RPMI7951 (cell line): ENCODE measurements around the gene RCSD1. TPM values are rescaled to one million over a fixed set of nuclear protein-coding genes. Genes with fewer than 3 reads are reported as not detected.

Experiments used
- DNase-seq: peaks from one replicate; pipeline ENCODE4 v3.0.0-alpha.2; 2012; ENCODE audit warnings: low read depth
- total RNA-seq: library from RNA; depleted of rRNA; stranded (reverse); fragments of >200 nt; shearing (Covaris generic); gene quantifications from 2 replicates; pipeline ENCODE4 v1.2.3, GENCODE V29; 2014

The RCSD1 gene
- total RNA-seq, 1 experiment from 2014 or later = 0.12 TPM

DNA sequence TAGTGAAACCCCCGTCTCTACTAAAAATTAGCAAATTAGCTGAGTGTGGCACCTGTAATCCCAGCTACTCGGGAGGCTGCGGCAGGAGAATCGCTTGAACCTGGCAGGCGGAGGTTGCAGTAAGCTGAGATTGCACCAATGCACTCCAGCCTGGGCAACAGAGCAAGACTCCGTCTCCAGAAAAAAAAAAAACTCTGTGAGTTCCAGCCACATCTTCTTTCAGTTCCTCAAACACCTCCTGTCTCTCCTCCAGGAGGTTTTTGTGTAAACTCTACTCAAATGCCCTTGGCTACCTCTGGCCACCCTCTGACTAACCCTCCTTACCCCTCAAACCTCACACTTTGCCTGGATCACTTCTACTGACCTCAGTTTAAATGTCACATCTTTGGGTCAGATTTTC lies 38.1 kb downstream of the RCSD1 start:
- no peak for DNase-seq

DNA sequence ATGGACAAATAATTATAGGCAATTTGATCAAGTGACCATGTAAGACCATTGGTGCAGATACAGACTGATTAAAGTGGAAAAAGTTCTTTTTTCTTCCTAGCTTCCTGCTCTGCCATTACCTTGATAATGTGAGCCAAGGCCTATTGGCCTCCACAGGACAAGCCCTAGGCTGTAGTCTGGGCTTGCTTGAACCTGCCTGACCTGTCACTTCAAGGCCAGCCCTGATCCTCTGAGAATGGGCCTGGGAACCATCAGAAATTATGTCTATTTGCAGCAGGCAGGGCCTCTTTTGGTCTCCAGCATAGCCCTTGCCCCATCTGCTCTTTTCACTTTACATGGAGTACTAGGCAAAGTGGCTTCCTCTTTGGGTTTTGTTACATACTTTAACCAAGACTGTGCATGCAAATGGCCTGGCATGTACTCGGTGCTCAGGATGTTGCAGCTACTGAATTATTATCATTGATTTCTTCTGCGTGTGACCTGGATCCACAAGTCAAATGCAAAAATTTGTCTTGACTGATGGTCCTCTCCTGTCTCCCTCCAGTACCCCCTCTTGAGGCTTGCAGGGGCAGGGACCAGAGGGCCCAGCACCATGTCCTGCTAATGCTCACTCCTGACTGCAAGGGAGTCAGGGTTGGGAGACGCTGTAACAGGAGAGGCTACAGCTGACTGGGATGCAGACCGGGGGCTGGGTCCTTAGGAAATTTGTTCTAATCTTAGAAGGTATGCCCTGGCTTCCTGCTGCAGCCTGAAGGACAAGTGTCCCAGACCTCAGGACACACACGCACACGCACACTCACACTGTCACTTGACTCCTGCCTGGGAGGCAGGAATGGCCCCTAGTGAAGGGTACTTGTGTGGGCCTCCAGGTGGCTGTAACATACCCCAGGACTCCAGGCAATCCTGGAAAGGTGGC lies 39.4 kb downstream of the RCSD1 start:
- no peak for DNase-seq

- DNase-seq = no peak
These were observed 40.5 kb downstream of the RCSD1 start for GRCh38 chr1:167670563-167670962.

DNA sequence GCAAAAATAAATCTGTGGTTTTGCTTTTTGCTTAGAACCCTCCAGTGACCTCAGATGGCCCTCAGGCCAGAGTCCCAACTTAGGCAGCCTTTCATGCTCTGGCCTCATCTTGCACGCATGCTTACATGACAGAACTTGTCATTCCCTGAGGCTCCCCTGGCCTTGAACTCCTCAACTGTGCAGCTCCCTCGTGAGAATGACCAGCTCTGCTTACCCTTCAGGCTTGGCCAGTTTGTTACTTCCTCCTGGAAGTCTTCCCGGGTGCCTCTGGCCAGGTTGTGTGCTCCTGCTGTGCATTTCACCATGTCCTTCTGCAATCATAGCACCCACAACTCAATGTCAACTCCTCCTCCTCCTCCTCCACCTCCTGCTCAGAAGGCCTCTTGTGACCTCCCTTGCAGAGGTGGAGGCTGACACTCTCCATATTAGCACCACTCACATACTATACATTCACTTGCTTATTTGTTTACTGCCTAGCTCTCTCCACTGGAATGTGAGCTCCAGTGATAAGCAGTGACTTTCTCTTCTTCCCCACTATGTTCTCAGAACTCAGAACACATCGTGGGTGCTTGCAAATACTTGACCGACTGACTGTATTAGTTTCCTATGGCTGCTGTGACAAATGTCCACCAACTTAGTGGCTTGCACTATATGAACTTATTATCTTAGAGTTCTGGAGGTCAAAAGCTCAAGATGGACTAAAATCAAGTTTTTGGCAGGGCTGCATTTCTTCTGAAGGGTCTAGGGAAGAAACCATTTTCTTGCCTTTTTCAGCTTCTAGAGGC lies 41.9 kb downstream of the RCSD1 start:
- peak; percentile 79 for DNase-seq

DNA sequence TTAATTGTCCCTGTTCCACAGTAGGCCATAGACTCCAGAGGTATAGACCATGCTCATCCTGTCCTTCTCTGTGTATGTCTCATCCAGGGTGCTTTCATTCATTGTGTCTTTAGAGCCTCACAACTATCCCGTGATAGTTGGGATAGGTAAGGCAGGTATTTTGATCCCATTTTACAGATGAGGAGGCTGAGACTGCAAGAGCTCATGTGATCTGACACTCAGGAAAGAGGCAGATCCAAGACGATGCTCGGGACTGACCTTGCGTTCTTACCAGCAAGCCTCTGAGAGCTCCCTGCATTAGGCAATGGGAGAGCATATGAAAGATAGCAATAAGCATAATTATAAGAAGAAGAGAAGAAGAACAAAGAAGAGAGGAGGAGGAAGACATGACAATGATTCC lies 42.8 kb downstream of the RCSD1 start:
- no peak for DNase-seq

DNA sequence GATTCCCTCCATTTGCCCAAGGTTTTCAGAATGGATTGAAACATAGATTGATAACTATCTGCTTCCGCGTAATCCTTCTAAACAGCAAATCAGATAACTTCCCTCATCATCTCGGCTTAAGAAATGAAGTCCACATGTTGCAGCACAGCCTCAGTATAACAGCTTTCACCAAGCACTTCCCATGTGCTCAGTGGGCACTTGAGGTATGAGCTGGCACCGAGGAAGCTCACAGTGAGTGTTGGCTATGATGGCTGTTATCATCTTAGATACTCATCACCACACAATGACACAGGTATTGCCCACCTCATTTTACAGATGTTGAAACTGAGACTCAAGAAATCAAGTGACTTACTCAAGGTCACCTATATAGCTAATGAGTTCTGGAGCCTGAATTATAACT lies 43.2 kb downstream of the RCSD1 start:
- no peak for DNase-seq

- no peak for DNase-seq
These were observed 44.1 kb downstream of the RCSD1 start for GRCh38 chr1:167674156-167674555.

DNA sequence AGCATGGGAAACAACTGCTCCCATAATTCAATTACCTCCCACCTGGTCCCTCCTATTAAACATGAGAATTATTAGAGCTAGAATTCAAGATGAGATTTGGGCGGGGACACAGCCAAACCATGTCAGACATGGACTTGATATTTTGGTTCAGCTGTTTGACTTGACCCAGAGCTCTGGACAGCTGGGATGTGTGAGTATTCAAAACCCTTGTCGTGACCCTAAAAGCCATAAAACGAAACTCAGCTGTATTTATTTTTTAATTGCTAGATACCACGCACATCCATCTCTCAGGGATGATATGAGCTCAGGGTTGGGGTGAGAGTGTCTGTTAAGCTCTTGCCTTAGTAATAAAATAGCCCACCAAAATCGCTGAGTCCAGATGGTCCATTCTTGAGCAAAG lies 45.4 kb downstream of the RCSD1 start:
- DNase-seq = no peak

DNA sequence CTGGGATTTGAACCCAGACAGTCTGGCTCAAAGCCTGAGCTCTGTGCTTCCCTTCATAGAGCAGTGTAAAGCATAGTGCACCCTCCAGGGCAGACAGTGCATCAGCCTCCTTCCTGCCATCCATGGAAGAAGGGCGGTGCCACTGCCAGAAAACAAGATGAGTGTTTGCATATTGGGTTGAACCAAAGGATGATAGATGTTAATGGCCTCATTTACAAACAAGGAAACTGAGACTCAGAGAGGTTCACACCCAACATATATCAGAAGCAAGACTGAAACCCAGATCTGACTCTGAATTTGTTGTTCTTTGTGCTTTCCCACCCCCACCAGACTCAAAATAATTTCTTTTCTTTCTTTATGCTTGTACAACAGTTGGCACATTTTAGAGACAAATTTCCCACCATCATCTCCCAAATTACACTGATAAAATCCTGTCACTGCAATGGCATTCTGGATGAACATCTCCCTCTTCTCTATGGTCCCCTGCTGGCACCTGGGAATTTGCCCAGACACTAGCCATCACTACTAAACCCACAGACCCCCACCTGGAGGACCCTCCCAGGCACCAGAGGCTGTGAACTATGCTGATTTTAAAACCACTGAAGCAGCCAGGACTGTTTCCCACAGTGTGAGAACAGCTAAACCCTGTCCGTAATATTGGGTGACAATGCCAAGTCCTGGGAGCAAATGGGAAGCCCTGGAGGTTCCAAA lies 46.3 kb downstream of the RCSD1 start:
- DNase-seq = no peak

DNA sequence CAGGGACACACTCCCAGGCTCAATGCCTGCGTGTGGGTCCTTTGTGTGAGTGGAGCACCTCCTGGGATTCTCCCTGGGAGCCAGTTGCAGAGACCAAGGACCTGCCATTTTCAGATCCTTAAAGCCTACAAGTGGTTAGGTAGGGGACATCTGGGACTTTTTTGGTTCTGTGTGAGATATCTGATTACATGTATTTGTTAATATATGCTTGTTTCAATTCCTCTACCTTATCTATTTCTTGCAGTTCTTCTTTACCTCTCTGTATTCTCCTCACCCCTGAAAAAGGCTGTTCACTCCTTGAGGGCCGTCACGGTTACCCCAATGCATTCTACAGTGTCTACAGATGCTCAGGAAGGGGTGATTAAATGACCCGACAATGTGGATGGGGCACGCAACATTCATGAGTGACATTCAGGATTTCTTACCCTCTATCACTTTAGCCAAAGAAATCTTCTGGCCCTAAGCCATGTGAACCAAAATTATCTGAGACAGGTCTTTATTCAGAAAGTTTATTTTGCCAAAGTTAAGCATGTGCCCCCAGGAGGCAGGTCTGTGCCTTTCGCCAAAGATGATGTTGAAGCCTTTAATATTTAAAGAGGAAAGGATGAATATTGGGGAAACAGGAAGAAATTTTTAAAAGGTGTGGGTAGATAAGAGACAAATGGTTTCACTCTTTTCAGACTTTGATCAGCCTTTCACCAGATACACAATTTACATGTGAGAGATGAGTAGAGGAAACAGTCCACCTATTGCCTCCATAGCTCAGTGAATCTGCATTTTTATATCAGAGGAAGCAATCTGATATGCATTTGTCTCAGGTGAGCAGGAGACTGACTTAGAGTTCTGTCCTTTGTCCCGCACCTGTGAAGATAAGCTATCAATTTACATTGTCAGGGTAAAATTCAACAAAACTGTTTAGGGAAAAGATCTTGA lies 47.1 kb downstream of the RCSD1 start:
- no peak for DNase-seq

DNA sequence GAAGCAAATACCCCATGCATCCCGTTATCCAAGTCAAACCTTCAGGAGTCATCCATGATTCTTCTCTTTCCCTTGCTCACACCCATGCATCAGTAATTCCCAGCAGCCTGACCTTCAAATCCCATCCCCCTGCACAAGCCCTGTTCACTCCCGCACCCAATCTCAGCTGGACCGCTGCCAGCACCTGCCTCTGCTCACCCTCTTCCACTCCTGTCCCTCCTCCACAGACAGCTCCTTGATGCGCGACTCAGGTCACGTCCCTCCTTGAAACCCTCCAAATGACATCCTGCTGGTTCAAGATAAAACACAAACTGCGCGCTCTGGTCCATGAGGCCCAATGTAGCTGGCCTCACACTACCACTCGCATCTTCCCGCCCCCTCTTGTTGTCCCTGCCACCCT lies 48.4 kb downstream of the RCSD1 start:
- no peak for DNase-seq

- no peak for DNase-seq
These were observed 48.8 kb downstream of the RCSD1 start for GRCh38 chr1:167678838-167679237.

DNA sequence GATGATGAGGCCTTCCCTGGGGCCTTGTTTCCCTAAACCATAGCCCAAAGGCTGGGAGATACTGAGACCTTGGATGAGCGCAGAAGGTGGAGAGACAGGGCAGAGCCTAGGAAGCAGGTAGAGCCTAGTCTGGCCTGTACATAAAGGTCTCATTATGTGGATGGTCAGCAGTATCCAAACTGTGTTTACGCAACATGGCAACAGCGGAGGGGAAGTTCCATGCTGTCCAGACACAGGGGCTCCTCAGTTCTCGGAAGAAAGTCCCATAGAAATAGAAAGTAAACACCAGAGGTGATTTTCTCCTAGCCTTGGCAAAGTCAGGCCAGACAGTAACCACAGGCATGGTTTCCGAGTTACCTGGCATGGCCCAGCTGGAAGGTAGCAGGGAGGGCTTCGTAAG lies 49.7 kb downstream of the RCSD1 start:
- DNase-seq = no peak

GRCh38 chr1:167681024-167681423 lies 51.0 kb downstream of the RCSD1 start:
- no peak for DNase-seq

- no peak for DNase-seq
These were observed 51.5 kb downstream of the RCSD1 start for GRCh38 chr1:167681451-167682098.

DNA sequence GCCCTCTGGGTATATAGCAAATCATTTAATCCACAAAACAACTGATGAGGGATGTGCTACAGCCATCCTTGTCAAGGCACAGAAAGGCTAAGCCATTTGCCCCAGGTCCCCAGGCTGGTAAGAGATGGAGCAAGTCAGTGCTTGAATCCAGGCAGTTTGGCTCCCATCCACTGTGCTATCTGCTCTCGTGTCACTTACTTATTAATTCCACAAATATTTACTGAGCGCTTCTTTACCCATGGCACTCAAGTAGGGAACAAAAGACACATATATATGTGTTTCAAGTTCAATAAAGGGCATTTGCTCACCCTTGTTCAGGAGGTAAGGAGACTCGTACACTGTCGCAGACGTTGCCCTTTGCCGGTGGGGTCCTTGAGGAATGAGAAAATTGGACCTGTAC lies 53.2 kb downstream of the RCSD1 start:
- DNase-seq = no peak

DNA sequence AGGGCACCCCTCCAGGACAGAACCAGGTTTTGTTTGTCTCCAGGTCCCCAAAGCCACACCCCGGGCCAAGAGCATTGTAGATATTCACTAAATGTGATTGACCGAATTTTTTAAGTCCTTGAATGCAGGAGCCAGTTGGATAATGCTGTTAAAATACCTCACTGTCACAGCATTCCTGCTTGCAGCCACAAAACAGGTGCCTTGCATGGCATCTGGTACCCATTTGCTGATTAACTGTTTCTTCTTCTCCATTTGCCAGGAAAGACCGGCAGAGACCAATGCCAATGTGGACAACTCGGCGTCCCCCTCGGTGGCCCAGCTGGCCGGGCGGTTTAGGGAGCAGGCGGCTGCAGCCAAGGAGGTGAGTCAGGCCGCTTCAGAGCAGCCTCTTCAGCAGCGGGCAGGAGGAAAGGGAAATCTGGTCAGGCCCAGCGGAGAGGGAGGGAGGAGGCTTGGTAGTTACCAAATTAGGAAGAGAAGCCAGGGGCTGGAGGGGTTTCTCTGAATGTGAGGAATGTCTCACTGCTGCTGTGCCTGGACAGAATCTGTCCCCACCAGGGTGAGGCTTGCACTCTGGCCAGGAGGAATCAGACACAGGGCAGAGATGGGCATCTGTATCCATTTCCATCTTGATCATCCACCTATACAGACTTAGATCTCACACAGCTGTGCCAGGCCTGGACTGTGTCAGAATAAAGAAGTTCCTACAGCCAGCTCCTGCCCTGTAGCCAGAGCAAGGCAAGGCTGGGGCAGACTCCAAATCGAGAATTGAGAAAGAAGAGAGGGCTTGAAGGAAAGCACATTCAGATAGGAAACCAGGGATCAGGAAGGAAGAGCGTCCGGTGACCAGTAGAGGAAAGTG lies 53.8 kb downstream of the RCSD1 start:
- DNase-seq = peak; percentile 76

GRCh38 chr1:167685844-167686243 lies 55.8 kb downstream of the RCSD1 start:
- no peak for DNase-seq

GRCh38 chr1:167687919-167688519 lies 58.0 kb downstream of the RCSD1 start:
- peak; percentile 67 for DNase-seq
